ENCODE measurements around the gene TBX6. TPM values are rescaled to one million over a fixed set of nuclear protein-coding genes. Genes with fewer than 3 reads are reported as not detected.
A peak's percentile ranks its signal among the peaks of the same experiment; 100 is the strongest.
"Not testable (repeated sequence)": the region's sequence is repeated elsewhere in the genome, so short reads cannot be mapped to it uniquely, and the experiment has no call there.

TBX6 gene
- total RNA-seq, 2 donors from 2014 or later, result 0.85 to 1.6 TPM

GRCh38 chr16:30115238-30115637 is 23.5 kb upstream of the TBX6 start:
- peak overlapping the region; percentile 79 for H3K27ac ChIP-seq
- no peaks in the 10 kb centered on the region for H3K9me3 ChIP-seq
- H3K9ac ChIP-seq (ENCODE audit: low read depth in 2 of 2, low read length in 2 of 2), result peak overlapping the region in 1 of 2 donors; percentile 48
- DNase-seq, result peak; percentile 90
- H3K27me3 ChIP-seq, result no peaks in the 10 kb centered on the region
- H3K36me3 ChIP-seq, result peaks cover 7% of the 10 kb centered on the region
- peaks cover 28% of the 10 kb centered on the region for H3K4me1 ChIP-seq
- intact Hi-C loops (cut with DNase I), result no loop called here
- TF ChIP-seq CTCF (IDR thresholded peaks at IDR 0.05), result no peak
- H3K4me3 ChIP-seq, result no peak overlapping the region

GRCh38 chr16:30114833-30115232 is 23.1 kb upstream of the TBX6 start:
- peaks cover 28% of the 10 kb centered on the region for H3K4me1 ChIP-seq
- peak overlapping the region; percentile 79 for H3K27ac ChIP-seq
- DNase-seq; H3K4me3 ChIP-seq; H3K36me3 ChIP-seq; intact Hi-C loops (cut with DNase I); H3K27me3 ChIP-seq; H3K9me3 ChIP-seq: not testable (repeated sequence)
- H3K9ac ChIP-seq (ENCODE audit: low read depth in 2 of 2, low read length in 2 of 2), result peak overlapping the region; percentile 18 to 48

DNA sequence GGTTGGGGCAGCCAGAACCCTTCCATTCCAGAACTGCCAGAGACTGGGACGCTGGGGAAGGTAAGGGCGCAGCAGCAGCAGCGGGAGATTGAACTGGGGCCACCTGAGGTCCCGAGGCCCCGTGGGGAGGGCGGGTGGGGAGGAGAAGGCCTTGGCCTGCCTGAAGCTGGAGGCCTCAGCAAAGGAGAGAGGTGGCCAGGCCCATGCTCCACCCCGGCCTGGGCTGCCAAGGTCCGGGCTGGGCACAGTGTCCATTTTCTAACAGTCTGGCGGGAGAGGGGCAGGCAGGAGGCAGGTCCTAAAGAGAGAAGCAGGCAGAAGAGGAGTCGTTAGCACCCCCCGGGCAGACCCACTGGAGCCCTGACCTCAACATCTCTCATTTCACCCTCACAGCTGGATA is 22.7 kb upstream of the TBX6 start:
- Histone ChIP-seq H3K27me3 (no peaks in the 10 kb centered on the region), H3K4me1 (peaks cover 28% of the 10 kb centered on the region), H3K4me3 (no peak overlapping the region), H3K9ac (ENCODE audit: low read depth in 2 of 2, low read length in 2 of 2) (peak overlapping the region in 1 of 2 donors; percentile 78), H3K36me3 (peaks cover 7% of the 10 kb centered on the region), H3K27ac (peak overlapping the region; percentile 79), H3K9me3 (no peaks in the 10 kb centered on the region)
- TF ChIP-seq CTCF (IDR thresholded peaks at IDR 0.05), result no peak
- intact Hi-C loops (cut with DNase I), result no loop called here
- DNase-seq, result peak; percentile 32

- Histone ChIP-seq H3K27me3 (no peaks in the 10 kb centered on the region), H3K4me3 (no peak overlapping the region), H3K4me1 (peaks cover 28% of the 10 kb centered on the region), H3K9ac (ENCODE audit: low read depth in 2 of 2, low read length in 2 of 2) (peak overlapping the region; percentile 1 to 78), H3K36me3 (peaks cover 7% of the 10 kb centered on the region), H3K27ac (peak overlapping the region; percentile 79), H3K9me3 (no peaks in the 10 kb centered on the region)
- intact Hi-C loops (cut with DNase I), result no loop called here
- DNase-seq, result peak; percentile 24
- no peak for TF ChIP-seq CTCF (IDR thresholded peaks at IDR 0.05)
Observed at GRCh38 chr16:30113711-30114333, 22.1 kb upstream of the TBX6 start.

GRCh38 chr16:30113031-30113710 is 21.4 kb upstream of the TBX6 start, which contains the start of gene GDPD3:
Gene GDPD3, minus strand, starts transcription at chr16:30113537. Its CDS starts 59 bp downstream, at chr16:30113478.
- DNase-seq, result peak; percentile 90
- Histone ChIP-seq H3K36me3 (peaks cover 7% of the 10 kb centered on the region), H3K9ac (ENCODE audit: low read depth in 2 of 2, low read length in 2 of 2) (peak within 1 kb of the TSS; percentile 1 to 78), H3K27me3 (no peaks in the 10 kb centered on the region), H3K27ac (peak within 1 kb of the TSS; percentile 79), H3K9me3 (no peaks in the 10 kb centered on the region), H3K4me3 (no peak within 1 kb of the TSS), H3K4me1 (peaks cover 25% of the 10 kb centered on the region)
- no peak for TF ChIP-seq CTCF (IDR thresholded peaks at IDR 0.05)
- intact Hi-C loops (cut with DNase I), result no loop called here
